GM23338 (cell line): ENCODE data around the gene FBXO17. TPM values are rescaled to one million over a fixed set of nuclear protein-coding genes. Genes with fewer than 3 reads are reported as not detected.

Experiments
- ATAC-seq: fragments of 200-7000 bp; cut with Tn5 transposase; 3 replicates; pipeline ENCODE4 v1.9.1; 2020
- DNase-seq: peaks from one replicate; pipeline ENCODE4 v3.0.0-alpha.2; 2015; ENCODE audit warnings: low spot score
- H2AFZ ChIP-seq: fragments of 200-600 bp; sonication (generic); 2 replicates; pipeline ENCODE4 v1.8.0; 2016; ENCODE audit warnings: antibody characterized with exemption, mild to moderate bottlenecking, moderate library complexity
- H3F3A ChIP-seq: fragments of 200-600 bp; sonication (generic); replicated peaks from 2 replicates; pipeline ENCODE4 v1.8.0; 2017; ENCODE audit warnings: antibody characterized with exemption, mixed run types, low read depth
- H3K27ac ChIP-seq: fragments of 200-600 bp; sonication (generic); 2 replicates; pipeline ENCODE4 v1.6.1; 2016; ENCODE audit warnings: low read depth
- H3K27me3 ChIP-seq: fragments of 200-600 bp; sonication (generic); 2 replicates; pipeline ENCODE4 v1.8.0; 2016; ENCODE audit warnings: mild to moderate bottlenecking, mixed run types, moderate library complexity; ENCODE audit not compliant: insufficient read depth
- H3K36me3 ChIP-seq: fragments of 200-600 bp; sonication (generic); 2 replicates; pipeline ENCODE4 v1.8.0; 2016; ENCODE audit warnings: mild to moderate bottlenecking; ENCODE audit not compliant: insufficient read depth
- H3K4me1 ChIP-seq: fragments of 200-600 bp; sonication (generic); 2 replicates; pipeline ENCODE4 v1.8.0; 2016; ENCODE audit warnings: mild to moderate bottlenecking, moderate library complexity; ENCODE audit not compliant: insufficient read depth
- H3K4me2 ChIP-seq: fragments of 200-600 bp; sonication (generic); 2 replicates; pipeline ENCODE4 v1.7.1; 2017; ENCODE audit warnings: mixed run types
- H3K4me3 ChIP-seq: fragments of 200-600 bp; sonication (generic); 2 replicates; pipeline ENCODE4 v1.6.1; 2016; ENCODE audit warnings: mixed run types
- H3K79me2 ChIP-seq: fragments of 200-600 bp; sonication (generic); replicated peaks from 2 replicates; pipeline ENCODE4 v1.8.0; 2017; ENCODE audit warnings: mild to moderate bottlenecking; ENCODE audit not compliant: insufficient read depth
- H3K9me2 ChIP-seq: fragments of 200-600 bp; sonication (generic); 2 replicates; pipeline ENCODE4 v1.8.0; 2017; ENCODE audit not compliant: insufficient read depth
- H4K20me1 ChIP-seq: fragments of 200-600 bp; sonication (generic); replicated peaks from 2 replicates; pipeline ENCODE4 v1.8.0; 2017; ENCODE audit warnings: mild to moderate bottlenecking; ENCODE audit not compliant: insufficient read depth
- H3K27ac Mint-ChIP-seq: 2 replicates; pipeline ENCODE4 v1.8.0; 2020; ENCODE audit warnings: inconsistent platforms, mild to moderate bottlenecking, moderate library complexity, mixed read lengths
- H3K27me3 Mint-ChIP-seq: 3 replicates; pipeline ENCODE4 v1.8.0; 2022; ENCODE audit warnings: low read depth, mild to moderate bottlenecking, moderate library complexity, mixed read lengths, inconsistent platforms; ENCODE audit not compliant: insufficient read depth, poor library complexity
- H3K36me3 Mint-ChIP-seq: 3 replicates; pipeline ENCODE4 v1.8.0; 2021; ENCODE audit warnings: low read depth, mild to moderate bottlenecking, inconsistent platforms, moderate library complexity, mixed read lengths
- H3K4me1 Mint-ChIP-seq: 3 replicates; pipeline ENCODE4 v1.8.0; 2020; ENCODE audit warnings: mild to moderate bottlenecking, inconsistent platforms, mixed read lengths
- H3K4me3 Mint-ChIP-seq: 3 replicates; pipeline ENCODE4 v1.8.0; 2021; ENCODE audit warnings: moderate library complexity, mild to moderate bottlenecking, inconsistent platforms, mixed read lengths
- H3K9me3 Mint-ChIP-seq: 3 replicates; pipeline ENCODE4 v1.8.0; 2020; ENCODE audit warnings: moderate library complexity, mild to moderate bottlenecking, inconsistent platforms, mixed read lengths
- CREB1 ChIP-seq: fragments of 250-450 bp; sonication (Bioruptor Pico); IDR thresholded peaks from 2 replicates; pipeline ENCODE4 v1.5.0; 2020; ENCODE audit warnings: low read depth, mild to moderate bottlenecking, moderate library complexity
- EZH2 ChIP-seq: fragments of 200-600 bp; sonication (generic); IDR thresholded peaks from one replicate; pipeline ENCODE4 v1.8.0; 2017; ENCODE audit warnings: antibody characterized with exemption, mild to moderate bottlenecking, low read depth; ENCODE audit not compliant: unreplicated experiment
- EZH2phosphoT487 ChIP-seq: fragments of 200-600 bp; sonication (generic); IDR thresholded peaks from one replicate; pipeline ENCODE4 v1.8.1; 2018; ENCODE audit warnings: antibody characterized with exemption; ENCODE audit not compliant: unreplicated experiment
- JUNB ChIP-seq: IDR thresholded peaks from one replicate; pipeline ENCODE4 v1.6.1; 2016; ENCODE audit warnings: antibody characterized with exemption; ENCODE audit not compliant: unreplicated experiment
- POLR2AphosphoS5 ChIP-seq: IDR thresholded peaks from 2 replicates; pipeline ENCODE4 v1.6.1; 2016; ENCODE audit warnings: antibody characterized with exemption, low read depth
- STAT1 ChIP-seq: IDR thresholded peaks from one replicate; pipeline ENCODE4 v1.6.1; 2016; ENCODE audit warnings: antibody characterized with exemption; ENCODE audit not compliant: unreplicated experiment
- ZNF114 ChIP-seq: fragments of 250-450 bp; sonication (Bioruptor Pico); IDR thresholded peaks from 2 replicates; pipeline ENCODE4 v1.5.0; 2020; ENCODE audit warnings: mild to moderate bottlenecking, moderate library complexity
- ZNF331 ChIP-seq: fragments of 250-450 bp; sonication (Bioruptor Pico); IDR thresholded peaks from 2 replicates; pipeline ENCODE4 v1.5.0; 2020; ENCODE audit warnings: low read depth, mild to moderate bottlenecking, moderate library complexity
- polyA plus RNA-seq: library from polyadenylated mRNA; unstranded; fragments of >200 nt; fragmentation: Nextera tagmentation; extraction: Ambion mirVana; gene quantifications from 2 replicates; pipeline ENCODE4 v1.2.1, GENCODE V29; 2016
- total RNA-seq: library from RNA; depleted of rRNA; stranded (reverse); fragments of >200 nt; shearing (Covaris generic); gene quantifications from 2 replicates; pipeline ENCODE4 v1.2.3, GENCODE V29; 2014
- TF ChIP-seq, protein P1 (sequence below), 2 experiments: fragments of 200-600 bp in 1 of 2; sonication (generic) in 1 of 2; conservative IDR thresholded peaks; 2 replicates each; pipeline versions ENCODE4 v1.5.1 to v1.6.1; 2016 to 2017; ENCODE audit warnings: antibody characterized with exemption in 2 of 2, low read depth in 2 of 2, mild to moderate bottlenecking in 2 of 2, moderate library complexity in 1 of 2

The FBXO17 gene
- total and polyA plus RNA-seq, 2 experiments from 2014 or later, result 17.2 to 29.0 TPM

- Histone ChIP-seq H3K4me3 (no peak overlapping the region), H3F3A (0 out of 2 replicates have a peak, but pooled peaks cover 9% of the 10 kb centered on the region), H3K79me2 (no peaks in the 10 kb centered on the region), H3K4me2 (no peak overlapping the region), H3K27me3 (no peaks in the 10 kb centered on the region), H2AFZ (no peak overlapping the region), H3K27ac (no peak overlapping the region), H3K4me1 (no peaks in the 10 kb centered on the region), H3K36me3 (peaks cover 18% of the 10 kb centered on the region; the same call in 1 of the 2 replicates), H3K9me2 (no peaks in the 10 kb centered on the region), H4K20me1 (no peaks in the 10 kb centered on the region; the same call in 1 of the 2 replicates)
- Mint-ChIP-seq H3K4me3 (no peak overlapping the region), H3K27me3 (no peaks in the 10 kb centered on the region), H3K4me1 (no peaks in the 10 kb centered on the region), H3K27ac (no peak overlapping the region), H3K9me3 (no peaks in the 10 kb centered on the region), H3K36me3 (peaks cover 36% of the 10 kb centered on the region)
- TF ChIP-seq STAT1, result no peak
- TF ChIP-seq JUNB, result no peak
- no peak for TF ChIP-seq EZH2phosphoT487
- TF ChIP-seq, protein P1, sequence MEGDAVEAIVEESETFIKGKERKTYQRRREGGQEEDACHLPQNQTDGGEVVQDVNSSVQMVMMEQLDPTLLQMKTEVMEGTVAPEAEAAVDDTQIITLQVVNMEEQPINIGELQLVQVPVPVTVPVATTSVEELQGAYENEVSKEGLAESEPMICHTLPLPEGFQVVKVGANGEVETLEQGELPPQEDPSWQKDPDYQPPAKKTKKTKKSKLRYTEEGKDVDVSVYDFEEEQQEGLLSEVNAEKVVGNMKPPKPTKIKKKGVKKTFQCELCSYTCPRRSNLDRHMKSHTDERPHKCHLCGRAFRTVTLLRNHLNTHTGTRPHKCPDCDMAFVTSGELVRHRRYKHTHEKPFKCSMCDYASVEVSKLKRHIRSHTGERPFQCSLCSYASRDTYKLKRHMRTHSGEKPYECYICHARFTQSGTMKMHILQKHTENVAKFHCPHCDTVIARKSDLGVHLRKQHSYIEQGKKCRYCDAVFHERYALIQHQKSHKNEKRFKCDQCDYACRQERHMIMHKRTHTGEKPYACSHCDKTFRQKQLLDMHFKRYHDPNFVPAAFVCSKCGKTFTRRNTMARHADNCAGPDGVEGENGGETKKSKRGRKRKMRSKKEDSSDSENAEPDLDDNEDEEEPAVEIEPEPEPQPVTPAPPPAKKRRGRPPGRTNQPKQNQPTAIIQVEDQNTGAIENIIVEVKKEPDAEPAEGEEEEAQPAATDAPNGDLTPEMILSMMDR (conservative IDR thresholded peaks at IDR 0.05; ENCODE audit: low read depth in 2 of 2), result no peak
- TF ChIP-seq CREB1 (CRISPR knock-in tag), result no peak
- no peak for TF ChIP-seq POLR2AphosphoS5
- DNase-seq, result no peak
- no peak for ATAC-seq
These were observed 54.7 kb downstream of the FBXO17 start for GRCh38 chr19:38920602-38921419.

GRCh38 chr19:38919837-38920601, 55.5 kb downstream of the FBXO17 start:
- Mint-ChIP-seq H3K27me3 (no peaks in the 10 kb centered on the region), H3K4me3 (no peak overlapping the region), H3K36me3 (peaks cover 31% of the 10 kb centered on the region), H3K4me1 (no peaks in the 10 kb centered on the region; the same call in 2 of the 3 replicates), H3K9me3 (no peaks in the 10 kb centered on the region), H3K27ac (no peak overlapping the region)
- no peaks in the 10 kb centered on the region for H3K79me2 ChIP-seq
- no peaks in the 10 kb centered on the region for H3K9me2 ChIP-seq
- no peaks in the 10 kb centered on the region; the same call in 1 of the 2 replicates for H4K20me1 ChIP-seq
- H3K36me3 ChIP-seq, result peaks cover 10% of the 10 kb centered on the region; the same call in 1 of the 2 replicates
- no peak overlapping the region for H3K4me2 ChIP-seq
- no peak overlapping the region for H3K4me3 ChIP-seq
- H3K27me3 ChIP-seq, result no peaks in the 10 kb centered on the region
- H2AFZ ChIP-seq, result no peak overlapping the region
- no peak overlapping the region for H3K27ac ChIP-seq
- 0 out of 2 replicates have a peak, but pooled peaks cover 9% of the 10 kb centered on the region for H3F3A ChIP-seq
- ATAC-seq (no peak), DNase-seq (no peak)
- H3K4me1 ChIP-seq, result no peaks in the 10 kb centered on the region
- TF ChIP-seq ZNF331 (no peak), EZH2 (no peak), ZNF114 (CRISPR knock-in tag) (no peak)
- TF ChIP-seq, protein P1 (conservative IDR thresholded peaks at IDR 0.05; ENCODE audit: low read depth in 2 of 2), result no peak
